ENCODE measurements around the gene GLRA3.
"Not testable (repeated sequence)": the region's sequence is repeated elsewhere in the genome, so short reads cannot be mapped to it uniquely, and the experiment has no call there.

Gene GLRA3

GRCh38 chr4:174828845-174829701 is at the start of gene GLRA3:
TSS of gene GLRA3 (minus strand) at chr4:174829247. CDS start at chr4:174828811, 436 bp downstream.
- peak; percentile 47 for DNase-seq (ENCODE audit: extremely low read depth, insufficient read length)
- Histone ChIP-seq H3K27me3 (replicated peaks; ENCODE audit: control insufficient read depth, insufficient read depth, low read length) (no peaks in the 10 kb centered on the region), H3K4me3 (replicated peaks; ENCODE audit: low read depth, low read length) (0 out of 2 replicates have a peak within 1 kb of the TSS, but pooled peaks have one; percentile 2), H3K36me3 (ENCODE audit: control insufficient read depth, insufficient read depth, low read length) (no peaks in the 10 kb centered on the region)
- TF ChIP-seq CTCF (IDR thresholded peaks at IDR 0.05; ENCODE audit: insufficient read depth, low read length, poor library complexity, severe bottlenecking) = no peak

DNA sequence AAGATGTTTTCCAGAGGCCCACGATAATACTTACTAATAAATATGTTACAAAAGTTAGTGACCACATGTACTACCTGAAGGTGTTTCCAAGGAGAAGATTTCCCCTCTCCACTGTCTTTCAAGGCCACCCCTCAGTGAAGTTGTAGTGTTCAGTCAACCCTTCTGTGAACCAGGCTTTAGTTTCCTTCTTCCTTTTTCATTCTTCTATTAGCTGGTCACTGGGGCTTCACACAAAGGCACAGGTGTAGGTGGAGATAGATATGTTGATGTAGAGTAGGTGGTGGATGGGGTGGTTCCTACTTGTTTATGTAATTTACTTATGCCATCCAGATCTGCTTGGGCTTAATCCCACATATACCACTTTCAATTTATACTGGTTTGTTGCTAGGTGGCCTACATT is 45.9 kb upstream of the GLRA3 start:
- TF ChIP-seq CTCF (IDR thresholded peaks at IDR 0.05; ENCODE audit: insufficient read depth, low read length, poor library complexity, severe bottlenecking) = no peak

DNA sequence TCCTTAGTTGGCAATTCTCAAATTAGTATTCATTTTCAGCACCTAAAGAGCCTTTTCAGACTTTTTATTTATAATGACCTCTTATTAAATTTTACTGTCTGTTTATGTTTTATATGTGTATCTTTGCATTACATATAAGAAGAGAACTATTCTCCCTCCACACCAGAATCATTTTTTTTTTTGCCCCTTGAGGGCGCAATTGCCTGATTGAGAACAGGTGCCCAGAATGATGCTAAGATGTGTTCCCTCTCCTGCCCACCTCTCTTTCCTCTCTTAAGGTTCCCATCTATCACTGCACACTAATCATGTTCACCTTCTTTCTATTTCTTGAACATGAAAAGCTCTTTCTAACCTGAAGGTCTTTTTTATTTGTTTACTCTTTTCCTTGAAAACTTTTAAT is 44.9 kb upstream of the GLRA3 start:
- no peaks in the 10 kb centered on the region for H3K27me3 ChIP-seq (replicated peaks; ENCODE audit: control insufficient read depth, insufficient read depth, low read length)
- H3K4me3 ChIP-seq (replicated peaks; ENCODE audit: low read depth, low read length) = no peak overlapping the region
- no peaks in the 10 kb centered on the region for H3K36me3 ChIP-seq (ENCODE audit: control insufficient read depth, insufficient read depth, low read length)
- peak; percentile 21 for TF ChIP-seq CTCF (IDR thresholded peaks at IDR 0.05; ENCODE audit: insufficient read depth, low read length, poor library complexity, severe bottlenecking)
- DNase-seq (ENCODE audit: extremely low read depth, insufficient read length) = no peak

More for the DNA sequence above, 45.9 kb upstream of the GLRA3 start:
- Histone ChIP-seq H3K36me3 (ENCODE audit: control insufficient read depth, insufficient read depth, low read length) (no peaks in the 10 kb centered on the region), H3K27me3 (replicated peaks; ENCODE audit: control insufficient read depth, insufficient read depth, low read length) (no peaks in the 10 kb centered on the region), H3K4me3 (replicated peaks; ENCODE audit: low read depth, low read length) (no peak overlapping the region)
- no peak for DNase-seq (ENCODE audit: extremely low read depth, insufficient read length)

GRCh38 chr4:174873146-174873545 is 44.1 kb upstream of the GLRA3 start:
- not testable (repeated sequence) for H3K36me3 ChIP-seq (ENCODE audit: control insufficient read depth, insufficient read depth, low read length); H3K27me3 ChIP-seq (replicated peaks; ENCODE audit: control insufficient read depth, insufficient read depth, low read length); H3K4me3 ChIP-seq (replicated peaks; ENCODE audit: low read depth, low read length); DNase-seq (ENCODE audit: extremely low read depth, insufficient read length)

GRCh38 chr4:174871407-174871806 is 42.4 kb upstream of the GLRA3 start:
- no peaks in the 10 kb centered on the region for H3K36me3 ChIP-seq (ENCODE audit: control insufficient read depth, insufficient read depth, low read length)
- no peaks in the 10 kb centered on the region for H3K27me3 ChIP-seq (replicated peaks; ENCODE audit: control insufficient read depth, insufficient read depth, low read length)
- no peak overlapping the region for H3K4me3 ChIP-seq (replicated peaks; ENCODE audit: low read depth, low read length)
- no peak for DNase-seq (ENCODE audit: extremely low read depth, insufficient read length)
- no peak for TF ChIP-seq CTCF (IDR thresholded peaks at IDR 0.05; ENCODE audit: insufficient read depth, low read length, poor library complexity, severe bottlenecking)

DNA sequence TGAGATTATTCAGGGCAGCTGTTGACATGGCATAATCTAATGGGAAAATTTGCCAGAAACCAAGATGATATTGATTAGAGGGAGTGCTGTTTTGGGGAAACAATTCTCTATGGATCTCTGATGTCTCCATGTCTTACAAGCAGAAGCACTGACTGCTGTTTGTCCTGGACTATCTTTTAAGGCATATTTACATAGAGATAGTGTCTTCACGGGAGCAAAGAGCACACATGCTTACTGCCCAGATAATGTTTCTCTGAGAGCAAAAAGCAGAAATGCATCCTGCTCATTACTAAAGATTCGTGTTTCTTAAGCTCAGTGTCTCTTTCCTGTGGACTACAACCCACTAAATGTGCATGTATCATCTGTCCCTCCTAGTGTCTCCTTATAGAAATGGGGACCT is 41.3 kb upstream of the GLRA3 start:
- H3K4me3 ChIP-seq (replicated peaks; ENCODE audit: low read depth, low read length) = no peak overlapping the region
- TF ChIP-seq CTCF (IDR thresholded peaks at IDR 0.05; ENCODE audit: insufficient read depth, low read length, poor library complexity, severe bottlenecking) = no peak
- H3K27me3 ChIP-seq (replicated peaks; ENCODE audit: control insufficient read depth, insufficient read depth, low read length) = no peaks in the 10 kb centered on the region
- no peaks in the 10 kb centered on the region for H3K36me3 ChIP-seq (ENCODE audit: control insufficient read depth, insufficient read depth, low read length)
- no peak for DNase-seq (ENCODE audit: extremely low read depth, insufficient read length)

Data from GM06990 (cell line).